MM.1S (cell line): ENCODE data around the gene SEPTIN10.

Experiments
- EZH2phosphoT487 ChIP-seq: fragments of 300-600 bp; sonication (generic); IDR thresholded peaks from 2 replicates; pipeline ENCODE4 v1.6.1; 2018; ENCODE audit warnings: antibody characterized with exemption, low read length
- TF ChIP-seq, protein P1 (sequence below): fragments of 300-600 bp; sonication (generic); IDR thresholded peaks from 2 replicates; pipeline ENCODE4 v1.5.1; 2016; ENCODE audit warnings: antibody characterized with exemption, low read length, mixed read lengths

DNA sequence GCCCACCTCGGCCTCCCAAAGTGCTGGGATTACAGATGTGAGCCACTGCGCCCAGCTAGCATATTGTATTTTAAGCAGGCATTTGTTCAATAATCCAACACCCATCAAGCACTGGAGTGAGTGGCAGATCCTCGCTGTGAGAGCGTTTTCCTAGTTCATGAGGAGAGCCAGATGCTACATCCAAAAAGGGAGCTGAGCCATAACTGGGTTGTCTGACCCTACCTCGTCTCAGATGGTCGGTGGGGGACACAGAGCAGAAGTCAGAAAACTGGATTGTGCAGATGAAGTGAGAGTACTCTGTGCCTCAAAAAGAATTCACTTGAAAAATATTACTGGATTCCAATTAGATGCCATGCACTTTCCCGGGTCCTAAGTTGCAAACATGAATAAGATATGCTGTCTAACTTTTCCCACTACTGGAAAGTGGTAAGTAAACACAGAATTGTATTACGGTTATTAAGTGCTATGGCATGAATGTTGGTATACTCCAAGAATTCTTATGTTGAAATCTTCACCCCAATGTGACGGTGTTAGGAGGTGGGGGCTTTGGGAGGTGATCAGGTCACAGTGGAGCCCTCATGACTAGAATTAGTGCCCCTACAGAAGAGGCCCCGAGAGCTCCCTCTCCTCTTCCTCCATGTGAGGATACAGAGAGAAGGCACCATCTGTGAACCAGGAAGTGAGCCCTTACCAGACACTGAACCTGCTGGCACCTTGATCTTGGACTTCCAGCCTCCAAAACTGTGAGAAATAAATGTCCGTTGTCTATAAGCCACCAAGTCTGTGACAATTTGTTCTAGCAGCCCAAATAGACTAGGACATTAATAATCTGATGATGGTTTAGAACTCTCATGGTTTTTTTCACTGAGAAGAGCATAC is 21.9 kb upstream of the SEPTIN10 start:
- TF ChIP-seq, protein P1, sequence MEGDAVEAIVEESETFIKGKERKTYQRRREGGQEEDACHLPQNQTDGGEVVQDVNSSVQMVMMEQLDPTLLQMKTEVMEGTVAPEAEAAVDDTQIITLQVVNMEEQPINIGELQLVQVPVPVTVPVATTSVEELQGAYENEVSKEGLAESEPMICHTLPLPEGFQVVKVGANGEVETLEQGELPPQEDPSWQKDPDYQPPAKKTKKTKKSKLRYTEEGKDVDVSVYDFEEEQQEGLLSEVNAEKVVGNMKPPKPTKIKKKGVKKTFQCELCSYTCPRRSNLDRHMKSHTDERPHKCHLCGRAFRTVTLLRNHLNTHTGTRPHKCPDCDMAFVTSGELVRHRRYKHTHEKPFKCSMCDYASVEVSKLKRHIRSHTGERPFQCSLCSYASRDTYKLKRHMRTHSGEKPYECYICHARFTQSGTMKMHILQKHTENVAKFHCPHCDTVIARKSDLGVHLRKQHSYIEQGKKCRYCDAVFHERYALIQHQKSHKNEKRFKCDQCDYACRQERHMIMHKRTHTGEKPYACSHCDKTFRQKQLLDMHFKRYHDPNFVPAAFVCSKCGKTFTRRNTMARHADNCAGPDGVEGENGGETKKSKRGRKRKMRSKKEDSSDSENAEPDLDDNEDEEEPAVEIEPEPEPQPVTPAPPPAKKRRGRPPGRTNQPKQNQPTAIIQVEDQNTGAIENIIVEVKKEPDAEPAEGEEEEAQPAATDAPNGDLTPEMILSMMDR, result no peak
- TF ChIP-seq EZH2phosphoT487, result no peak
